Sigmoid colon (tissue), 7 donors: ENCODE results near the gene PTBP3. TPM values are rescaled to one million over a fixed set of nuclear protein-coding genes. Genes with fewer than 3 reads are reported as not detected.
A peak's percentile ranks its signal among the peaks of the same experiment; 100 is the strongest.
"Not testable (repeated sequence)": the region's sequence is repeated elsewhere in the genome, so short reads cannot be mapped to it uniquely, and the experiment has no call there.

Experiments
- DNase-seq: peaks from one replicate; pipeline ENCODE4 v3.0.0-alpha.2; 2019
- H3K27ac ChIP-seq, 4 donors: fragments of 200-600 bp; sonication (generic); one replicate each; pipeline ENCODE4 v1.5.1; 2016 to 2019; ENCODE audit warnings: mild to moderate bottlenecking in 1 of 4
- H3K27me3 ChIP-seq, 3 donors: fragments of 200-600 bp; sonication (generic); one replicate each; pipeline ENCODE4 v1.5.1; 2019; ENCODE audit warnings: mild to moderate bottlenecking in 1 of 3
- H3K36me3 ChIP-seq, 4 donors: fragments of 200-600 bp; sonication (generic); one replicate each; pipeline ENCODE4 v1.5.1; 2016 to 2019
- H3K4me1 ChIP-seq, 4 donors: fragments of 200-600 bp; sonication (generic); one replicate each; pipeline ENCODE4 v1.5.1; 2017 to 2019
- H3K4me3 ChIP-seq, 4 donors: fragments of 200-600 bp; sonication (generic); one replicate each; pipeline ENCODE4 v1.5.1; 2017 to 2019; ENCODE audit warnings: mild to moderate bottlenecking in 2 of 4, moderate library complexity in 1 of 4
- H3K9me3 ChIP-seq, 4 donors: fragments of 200-600 bp in 3 of 4; sonication (generic) in 3 of 4; one replicate each; pipeline versions ENCODE4 v1.5.1 to v1.6.1; 2013 to 2019
- CTCF ChIP-seq, 4 experiments: fragments of 450-650 bp in 3 of 4; fragments of 200-600 bp in 1 of 4; IDR thresholded peaks; one replicate each; pipeline ENCODE4 v1.5.1; 2016 to 2019; ENCODE audit warnings: antibody characterized with exemption in 4 of 4, mild to moderate bottlenecking in 3 of 4, moderate library complexity in 2 of 4
- EP300 ChIP-seq, 4 donors: sonication (generic); formaldehyde crosslinking; IDR thresholded peaks; one replicate each; pipeline ENCODE4 v1.6.1; 2017; ENCODE audit warnings: antibody characterized with exemption in 4 of 4
- POLR2A ChIP-seq, 2 donors: fragments of 450-650 bp; IDR thresholded peaks; one replicate each; pipeline ENCODE4 v1.6.1; 2016; ENCODE audit warnings: antibody characterized with exemption in 2 of 2, mild to moderate bottlenecking in 2 of 2, moderate library complexity in 2 of 2
- POLR2AphosphoS5 ChIP-seq, 4 donors: sonication (generic); formaldehyde crosslinking; IDR thresholded peaks; one replicate each; pipeline ENCODE4 v1.6.1; 2017; ENCODE audit warnings: antibody characterized with exemption in 4 of 4
- WGBS, 2 donors: extraction: QIAGEN DNeasy Blood & Tissue Kit; methylation state at CpG; one replicate each; pipeline ENCODE4 v1.1.7; 2013; 5-methylcytosine and 5-hydroxymethylcytosine counted together
- intact Hi-C: fragments of 100-400 bp; cut with DNase I; formaldehyde crosslinking; loops from one replicate; pipeline ENCODE4 v1.15.1; 2023
- polyA plus RNA-seq, 3 donors: library from polyadenylated mRNA; stranded (reverse); fragments of 200-250 nt; gene quantifications; one replicate each; pipeline ENCODE4 v1.2.3, GENCODE V29; 2013
- total RNA-seq, 4 donors: library from RNA; depleted of rRNA; stranded (reverse); fragments of >200 nt; gene quantifications; one replicate each; pipeline ENCODE4 v1.1.0, GENCODE V29; 2016
- donor health status: healthy with polysubstance abuse.
- donor health status: Bipolar disorder and iron deficiency.
- donor health status: healthy.

The PTBP3 gene
- total and polyA plus RNA-seq, 7 donors, result 19.4 to 42.5 (median 24.0) TPM

- H3K4me3 ChIP-seq, result peak overlapping the region in 3 of 4 donors; percentile 5 to 74 (median 73)
- peak overlapping the region in 3 of 4 donors; percentile 91 to 98 (median 97) for H3K27ac ChIP-seq
- intact Hi-C loops, result no loop called here
- DNase-seq, result no peak
- peaks cover 0 to 43% (median 35%) of the 10 kb centered on the region in 4 donors for H3K4me1 ChIP-seq
- no peaks in the 10 kb centered on the region for H3K36me3 ChIP-seq
- TF ChIP-seq POLR2A (IDR thresholded peaks at IDR 0.05), result no peak
- no peak for TF ChIP-seq EP300 (IDR thresholded peaks at IDR 0.05)
- no peak for TF ChIP-seq POLR2AphosphoS5 (IDR thresholded peaks at IDR 0.05)
- no peak for TF ChIP-seq CTCF (IDR thresholded peaks at IDR 0.05)
- 37 to 87% methylated on average over 1 of the region's 1 CpG for WGBS, 2 donors
- H3K9me3 ChIP-seq, result no peaks in the 10 kb centered on the region
- H3K27me3 ChIP-seq, result no peaks in the 10 kb centered on the region
Measured at GRCh38 chr9:112377684-112378327, 44.4 kb upstream of the PTBP3 start.

- H3K9me3 ChIP-seq, result no peaks in the 10 kb centered on the region
- no peak overlapping the region for H3K4me3 ChIP-seq
- no peak overlapping the region for H3K27ac ChIP-seq
- TF ChIP-seq POLR2AphosphoS5 (IDR thresholded peaks at IDR 0.05) (no peak), CTCF (IDR thresholded peaks at IDR 0.05) (no peak), EP300 (IDR thresholded peaks at IDR 0.05) (no peak), POLR2A (IDR thresholded peaks at IDR 0.05) (no peak)
- no peaks in the 10 kb centered on the region for H3K36me3 ChIP-seq
- no peaks in the 10 kb centered on the region for H3K27me3 ChIP-seq
- DNase-seq, result no peak
- intact Hi-C loops, result no loop called here
- H3K4me1 ChIP-seq, result peaks cover 0 to 42% (median 32%) of the 10 kb centered on the region in 4 donors
- 46 to 55% methylated on average over 2 of the region's 2 CpGs for WGBS, 2 donors
Measured at GRCh38 chr9:112377087-112377486, 43.7 kb upstream of the PTBP3 start.

- peaks cover 0 to 26% (median 21%) of the 10 kb centered on the region in 4 donors for H3K4me1 ChIP-seq
- WGBS, 2 donors, result 88 to 90% methylated on average over 5 of the region's 5 CpGs
- intact Hi-C loops, result no loop called here
Measured at GRCh38 chr9:112375361-112375760, 41.9 kb upstream of the PTBP3 start.

GRCh38 chr9:112374232-112374631, 40.8 kb upstream of the PTBP3 start:
- intact Hi-C loops, H3K9me3 ChIP-seq, DNase-seq, H3K27me3 ChIP-seq, H3K36me3 ChIP-seq, H3K27ac ChIP-seq, H3K4me3 ChIP-seq: not testable (repeated sequence)
- WGBS, 2 donors, result 96 to 99% methylated on average over 2 of the region's 2 CpGs
- peaks cover 0 to 26% (median 21%) of the 10 kb centered on the region in 4 donors for H3K4me1 ChIP-seq

More at GRCh38 chr9:112375361-112375760, 41.9 kb upstream of the PTBP3 start:
- Histone ChIP-seq H3K36me3 (no peaks in the 10 kb centered on the region), H3K27ac (no peak overlapping the region), H3K27me3 (no peaks in the 10 kb centered on the region), H3K4me3 (no peak overlapping the region), H3K9me3 (no peaks in the 10 kb centered on the region)
- no peak for TF ChIP-seq EP300 (IDR thresholded peaks at IDR 0.05)
- TF ChIP-seq CTCF (IDR thresholded peaks at IDR 0.05), result no peak
- TF ChIP-seq POLR2AphosphoS5 (IDR thresholded peaks at IDR 0.05), result no peak
- no peak for TF ChIP-seq POLR2A (IDR thresholded peaks at IDR 0.05)
- DNase-seq, result no peak

GRCh38 chr9:112373666-112374065, 40.2 kb upstream of the PTBP3 start:
- peaks cover 0 to 23% (median 19%) of the 10 kb centered on the region in 4 donors for H3K4me1 ChIP-seq
- H3K27ac ChIP-seq, H3K9me3 ChIP-seq, intact Hi-C loops, H3K4me3 ChIP-seq, H3K36me3 ChIP-seq, DNase-seq, H3K27me3 ChIP-seq: not testable (repeated sequence)
- 65 to 74% methylated on average over 2 of the region's 2 CpGs for WGBS, 2 donors

GRCh38 chr9:112371060-112371459, 37.6 kb upstream of the PTBP3 start:
- no peaks in the 10 kb centered on the region for H3K9me3 ChIP-seq
- TF ChIP-seq EP300 (IDR thresholded peaks at IDR 0.05) (no peak), POLR2AphosphoS5 (IDR thresholded peaks at IDR 0.05) (no peak), CTCF (IDR thresholded peaks at IDR 0.05) (no peak), POLR2A (IDR thresholded peaks at IDR 0.05) (no peak)
- H3K27me3 ChIP-seq, result no peaks in the 10 kb centered on the region
- H3K4me1 ChIP-seq, result no peaks in the 10 kb centered on the region
- WGBS, 2 donors, result 0 to 98% methylated on average over 1 of the region's 1 CpG
- intact Hi-C loops, result no loop called here
- no peak overlapping the region for H3K4me3 ChIP-seq
- DNase-seq, result no peak
- H3K36me3 ChIP-seq, result no peaks in the 10 kb centered on the region
- no peak overlapping the region for H3K27ac ChIP-seq
